Cortex of kidney (tissue), 1 donor: ENCODE results near the gene NOD2.

Experiments
- DNase-seq: peaks from one replicate; lab custom pipeline; 2025; lab: John Stamatoyannopoulos, UW

Gene NOD2

GRCh38 chr16:50692999-50693781 lies at the start of gene NOD2:
Gene NOD2 (plus strand): TSS chr16:50693606. CDS start chr16:50699496, 5,890 bp downstream.
- no peak for DNase-seq

GRCh38 chr16:50644245-50644644 lies 49.2 kb upstream of the NOD2 start:
- DNase-seq, result no peak

- DNase-seq, result no peak
These were observed 48.7 kb upstream of the NOD2 start for GRCh38 chr16:50644729-50645128.

GRCh38 chr16:50645563-50646220 lies 47.7 kb upstream of the NOD2 start:
- DNase-seq, result no peak

GRCh38 chr16:50646345-50646744 lies 47.1 kb upstream of the NOD2 start:
- DNase-seq, result no peak

GRCh38 chr16:50651835-50652438 lies 41.5 kb upstream of the NOD2 start:
- DNase-seq, result no peak

- DNase-seq, result no peak
These were observed 40.5 kb upstream of the NOD2 start for GRCh38 chr16:50652836-50653425.

GRCh38 chr16:50653633-50654519 lies 39.5 kb upstream of the NOD2 start:
- no peak for DNase-seq

- DNase-seq, result no peak
These were observed 37.8 kb upstream of the NOD2 start for GRCh38 chr16:50655558-50656055.

GRCh38 chr16:50657241-50657640 lies 36.2 kb upstream of the NOD2 start:
- no peak for DNase-seq

- DNase-seq, result no peak
These were observed 33.6 kb upstream of the NOD2 start for GRCh38 chr16:50659806-50660205.

GRCh38 chr16:50662306-50662940 lies 31.0 kb upstream of the NOD2 start:
- no peak for DNase-seq

GRCh38 chr16:50664270-50664669 lies 29.1 kb upstream of the NOD2 start:
- DNase-seq, result no peak

- DNase-seq, result peak; percentile 37
These were observed 28.1 kb upstream of the NOD2 start for GRCh38 chr16:50665128-50665878.

- DNase-seq, result no peak
These were observed 26.5 kb upstream of the NOD2 start for GRCh38 chr16:50666658-50667496.

GRCh38 chr16:50667497-50668367 lies 25.7 kb upstream of the NOD2 start:
- DNase-seq, result no peak

GRCh38 chr16:50668368-50669008 lies 24.9 kb upstream of the NOD2 start:
- DNase-seq, result no peak

GRCh38 chr16:50669741-50670140 lies 23.7 kb upstream of the NOD2 start:
- no peak for DNase-seq
